K562 (cell line): Measurements from ENCODE around the gene ACAP2. TPM values are rescaled to one million over a fixed set of nuclear protein-coding genes. Genes with fewer than 3 reads are reported as not detected.

Experiments used
- ZBTB17 ChIP-seq: fragments of 450-650 bp; formaldehyde crosslinking; IDR thresholded peaks from 2 replicates; pipeline ENCODE4 v1.4.0; 2020; ENCODE audit warnings: mild to moderate bottlenecking
- polyA plus RNA-seq, 8 experiments: library from polyadenylated mRNA; depleted of rRNA in 4 of 8; stranded (reverse) in 5 of 8; unstranded in 3 of 8; fragments of >200 nt; fragmentation: Nextera tagmentation in 2 of 8; fragmentation: Illumina TruSeq in 1 of 8; extraction: Ambion mirVana in 2 of 8; extraction: Trizol in 1 of 8; gene quantifications; 2 replicates each; pipeline versions ENCODE4 v1.2.1 to v1.2.3, GENCODE V29; 2011 to 2014; ENCODE audit warnings: inconsistent platforms in 1 of 8, missing spikeins in 1 of 8
- total RNA-seq, 7 experiments: library from RNA; depleted of rRNA in 6 of 7; stranded (reverse); fragments of >200 nt in 6 of 7; fragmentation: Illumina TruSeq in 2 of 7; extraction: Trizol in 2 of 7; gene quantifications; 2 replicates each; pipeline versions ENCODE4 v1.2.1 to v1.2.3, GENCODE V29; 2011 to 2021; ENCODE audit warnings: low replicate concordance in 1 of 7
- TF ChIP-seq, protein P1 (sequence below): fragments of 200-600 bp; sonication (generic); IDR thresholded peaks from one replicate; pipeline ENCODE4 v1.6.1; 2012; ENCODE audit warnings: mild to moderate bottlenecking, low read depth, low read length, inconsistent platforms

The ACAP2 gene
- total and polyA plus RNA-seq, 9 of the 15 experiments (the other 6 are each of a cell fraction or from before 2014, with no cell fraction given): 10.6 to 52.7 (median 34.4) TPM

DNA sequence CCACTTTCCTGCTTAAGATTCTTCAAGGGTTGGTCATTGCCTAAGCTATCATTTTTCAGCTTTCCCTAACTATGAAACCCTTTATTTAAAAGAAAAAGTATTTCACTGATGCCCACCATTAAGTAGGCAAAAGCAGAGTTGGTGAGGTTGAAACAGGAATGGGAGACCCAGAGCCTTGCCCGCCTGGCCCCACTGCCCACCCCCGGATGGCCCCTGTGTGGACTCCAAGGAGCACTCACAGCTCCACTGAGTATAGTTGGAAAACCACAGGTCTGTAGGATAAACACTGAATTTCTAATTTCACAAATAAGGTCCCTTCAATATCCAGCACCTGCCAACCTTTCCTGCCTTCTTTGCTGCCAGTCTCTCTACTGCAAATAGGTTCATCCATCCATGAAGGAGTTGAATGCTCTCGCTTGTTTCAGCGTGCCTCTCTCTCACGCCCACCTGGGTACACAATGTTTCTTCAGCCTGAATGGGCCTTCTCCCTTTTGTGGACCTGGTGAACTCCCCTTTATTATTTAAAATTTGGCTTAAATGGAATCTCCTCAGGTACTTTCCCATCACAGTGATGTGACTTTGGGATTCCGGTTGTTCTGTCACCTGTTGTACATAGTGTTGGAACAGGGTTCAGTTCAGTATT, 8.7 kb upstream of the ACAP2 start (continued):
- TF ChIP-seq, protein P1, sequence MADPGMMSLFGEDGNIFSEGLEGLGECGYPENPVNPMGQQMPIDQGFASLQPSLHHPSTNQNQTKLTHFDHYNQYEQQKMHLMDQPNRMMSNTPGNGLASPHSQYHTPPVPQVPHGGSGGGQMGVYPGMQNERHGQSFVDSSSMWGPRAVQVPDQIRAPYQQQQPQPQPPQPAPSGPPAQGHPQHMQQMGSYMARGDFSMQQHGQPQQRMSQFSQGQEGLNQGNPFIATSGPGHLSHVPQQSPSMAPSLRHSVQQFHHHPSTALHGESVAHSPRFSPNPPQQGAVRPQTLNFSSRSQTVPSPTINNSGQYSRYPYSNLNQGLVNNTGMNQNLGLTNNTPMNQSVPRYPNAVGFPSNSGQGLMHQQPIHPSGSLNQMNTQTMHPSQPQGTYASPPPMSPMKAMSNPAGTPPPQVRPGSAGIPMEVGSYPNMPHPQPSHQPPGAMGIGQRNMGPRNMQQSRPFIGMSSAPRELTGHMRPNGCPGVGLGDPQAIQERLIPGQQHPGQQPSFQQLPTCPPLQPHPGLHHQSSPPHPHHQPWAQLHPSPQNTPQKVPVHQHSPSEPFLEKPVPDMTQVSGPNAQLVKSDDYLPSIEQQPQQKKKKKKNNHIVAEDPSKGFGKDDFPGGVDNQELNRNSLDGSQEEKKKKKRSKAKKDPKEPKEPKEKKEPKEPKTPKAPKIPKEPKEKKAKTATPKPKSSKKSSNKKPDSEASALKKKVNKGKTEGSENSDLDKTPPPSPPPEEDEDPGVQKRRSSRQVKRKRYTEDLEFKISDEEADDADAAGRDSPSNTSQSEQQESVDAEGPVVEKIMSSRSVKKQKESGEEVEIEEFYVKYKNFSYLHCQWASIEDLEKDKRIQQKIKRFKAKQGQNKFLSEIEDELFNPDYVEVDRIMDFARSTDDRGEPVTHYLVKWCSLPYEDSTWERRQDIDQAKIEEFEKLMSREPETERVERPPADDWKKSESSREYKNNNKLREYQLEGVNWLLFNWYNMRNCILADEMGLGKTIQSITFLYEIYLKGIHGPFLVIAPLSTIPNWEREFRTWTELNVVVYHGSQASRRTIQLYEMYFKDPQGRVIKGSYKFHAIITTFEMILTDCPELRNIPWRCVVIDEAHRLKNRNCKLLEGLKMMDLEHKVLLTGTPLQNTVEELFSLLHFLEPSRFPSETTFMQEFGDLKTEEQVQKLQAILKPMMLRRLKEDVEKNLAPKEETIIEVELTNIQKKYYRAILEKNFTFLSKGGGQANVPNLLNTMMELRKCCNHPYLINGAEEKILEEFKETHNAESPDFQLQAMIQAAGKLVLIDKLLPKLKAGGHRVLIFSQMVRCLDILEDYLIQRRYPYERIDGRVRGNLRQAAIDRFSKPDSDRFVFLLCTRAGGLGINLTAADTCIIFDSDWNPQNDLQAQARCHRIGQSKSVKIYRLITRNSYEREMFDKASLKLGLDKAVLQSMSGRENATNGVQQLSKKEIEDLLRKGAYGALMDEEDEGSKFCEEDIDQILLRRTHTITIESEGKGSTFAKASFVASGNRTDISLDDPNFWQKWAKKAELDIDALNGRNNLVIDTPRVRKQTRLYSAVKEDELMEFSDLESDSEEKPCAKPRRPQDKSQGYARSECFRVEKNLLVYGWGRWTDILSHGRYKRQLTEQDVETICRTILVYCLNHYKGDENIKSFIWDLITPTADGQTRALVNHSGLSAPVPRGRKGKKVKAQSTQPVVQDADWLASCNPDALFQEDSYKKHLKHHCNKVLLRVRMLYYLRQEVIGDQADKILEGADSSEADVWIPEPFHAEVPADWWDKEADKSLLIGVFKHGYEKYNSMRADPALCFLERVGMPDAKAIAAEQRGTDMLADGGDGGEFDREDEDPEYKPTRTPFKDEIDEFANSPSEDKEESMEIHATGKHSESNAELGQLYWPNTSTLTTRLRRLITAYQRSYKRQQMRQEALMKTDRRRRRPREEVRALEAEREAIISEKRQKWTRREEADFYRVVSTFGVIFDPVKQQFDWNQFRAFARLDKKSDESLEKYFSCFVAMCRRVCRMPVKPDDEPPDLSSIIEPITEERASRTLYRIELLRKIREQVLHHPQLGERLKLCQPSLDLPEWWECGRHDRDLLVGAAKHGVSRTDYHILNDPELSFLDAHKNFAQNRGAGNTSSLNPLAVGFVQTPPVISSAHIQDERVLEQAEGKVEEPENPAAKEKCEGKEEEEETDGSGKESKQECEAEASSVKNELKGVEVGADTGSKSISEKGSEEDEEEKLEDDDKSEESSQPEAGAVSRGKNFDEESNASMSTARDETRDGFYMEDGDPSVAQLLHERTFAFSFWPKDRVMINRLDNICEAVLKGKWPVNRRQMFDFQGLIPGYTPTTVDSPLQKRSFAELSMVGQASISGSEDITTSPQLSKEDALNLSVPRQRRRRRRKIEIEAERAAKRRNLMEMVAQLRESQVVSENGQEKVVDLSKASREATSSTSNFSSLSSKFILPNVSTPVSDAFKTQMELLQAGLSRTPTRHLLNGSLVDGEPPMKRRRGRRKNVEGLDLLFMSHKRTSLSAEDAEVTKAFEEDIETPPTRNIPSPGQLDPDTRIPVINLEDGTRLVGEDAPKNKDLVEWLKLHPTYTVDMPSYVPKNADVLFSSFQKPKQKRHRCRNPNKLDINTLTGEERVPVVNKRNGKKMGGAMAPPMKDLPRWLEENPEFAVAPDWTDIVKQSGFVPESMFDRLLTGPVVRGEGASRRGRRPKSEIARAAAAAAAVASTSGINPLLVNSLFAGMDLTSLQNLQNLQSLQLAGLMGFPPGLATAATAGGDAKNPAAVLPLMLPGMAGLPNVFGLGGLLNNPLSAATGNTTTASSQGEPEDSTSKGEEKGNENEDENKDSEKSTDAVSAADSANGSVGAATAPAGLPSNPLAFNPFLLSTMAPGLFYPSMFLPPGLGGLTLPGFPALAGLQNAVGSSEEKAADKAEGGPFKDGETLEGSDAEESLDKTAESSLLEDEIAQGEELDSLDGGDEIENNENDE: no peak
- no peak for TF ChIP-seq ZBTB17
